ENCODE measurements around the gene LAMB3.

The LAMB3 gene

DNA sequence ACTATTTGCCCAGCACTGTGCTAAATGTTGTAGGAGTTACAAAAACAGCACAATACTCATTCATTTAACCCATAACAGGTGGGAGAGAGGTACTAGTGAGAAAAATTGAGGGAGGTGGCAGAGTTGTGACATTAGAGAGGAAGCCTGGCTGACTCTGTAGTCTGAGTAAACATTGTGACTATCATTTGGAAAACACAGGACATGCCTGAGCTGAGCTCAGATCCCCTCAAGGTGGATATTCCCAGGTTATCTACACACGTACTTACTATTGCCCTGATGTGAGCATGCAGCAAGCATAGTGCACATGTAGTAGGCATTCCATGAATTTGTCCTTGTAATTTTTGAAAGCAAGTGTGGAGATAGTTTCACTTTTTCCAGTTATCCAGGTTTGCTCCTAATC lies 57.8 kb downstream of the LAMB3 start:
- DNase-seq: no peak

DNA sequence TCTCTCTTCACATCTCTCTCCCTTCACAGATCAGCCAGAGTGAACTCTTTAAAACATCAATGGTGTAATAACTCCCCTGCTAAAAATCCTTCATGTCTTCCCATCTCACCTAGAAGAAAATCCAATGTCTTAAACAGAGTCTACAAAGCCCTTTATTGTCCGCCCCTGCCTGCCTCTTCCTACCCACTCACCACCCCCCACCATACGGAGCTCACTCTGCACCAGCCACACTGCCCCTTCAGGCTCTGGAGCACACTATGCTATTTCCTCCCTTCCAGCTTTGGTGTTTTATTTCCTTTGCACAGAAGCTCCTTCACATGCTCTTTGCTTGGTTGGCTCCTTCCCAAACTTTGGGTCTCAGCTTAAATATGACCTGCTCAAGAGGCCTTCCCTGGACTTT lies 58.5 kb downstream of the LAMB3 start:
- no peak for DNase-seq

DNA sequence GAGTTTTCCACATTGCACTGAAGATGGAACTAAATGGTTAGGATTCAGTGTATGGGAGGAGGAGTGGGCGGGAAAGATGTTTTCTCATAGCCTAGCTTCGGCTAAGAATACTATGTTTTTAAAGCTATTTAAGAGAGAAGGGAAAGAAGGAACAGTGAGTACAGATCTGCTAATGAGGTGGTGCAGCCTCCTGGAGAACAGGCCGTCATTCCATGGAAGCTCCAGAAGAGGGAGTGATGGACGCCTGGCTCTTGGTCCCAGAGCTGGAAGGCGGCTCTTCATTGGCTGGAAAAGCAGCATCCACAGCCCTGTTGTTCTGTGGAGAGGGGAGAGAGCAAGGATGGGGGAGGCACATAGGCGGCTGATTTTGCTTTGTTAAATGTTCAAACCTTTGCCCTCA lies 61.8 kb downstream of the LAMB3 start:
- no peak for DNase-seq

DNA sequence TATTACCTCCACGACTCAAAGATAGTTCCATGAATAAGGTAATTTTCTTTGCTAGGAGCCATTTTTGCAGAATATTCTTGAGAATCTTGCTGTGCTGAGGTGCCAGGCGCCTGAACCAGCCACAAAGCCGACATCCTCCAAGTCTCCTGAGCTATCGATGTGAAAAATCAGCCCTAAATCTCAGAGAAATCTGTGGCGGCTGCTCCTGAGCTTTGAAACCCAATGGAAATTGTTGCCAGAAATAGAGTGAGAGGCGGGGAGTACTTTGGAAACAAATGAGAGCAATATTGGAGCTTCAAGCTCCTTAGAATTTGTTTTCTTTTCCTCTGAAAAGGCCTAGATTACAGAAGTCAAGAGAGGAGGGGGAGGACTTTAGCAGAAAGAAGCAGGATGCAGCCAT lies 62.4 kb downstream of the LAMB3 start:
- no peak for DNase-seq

DNA sequence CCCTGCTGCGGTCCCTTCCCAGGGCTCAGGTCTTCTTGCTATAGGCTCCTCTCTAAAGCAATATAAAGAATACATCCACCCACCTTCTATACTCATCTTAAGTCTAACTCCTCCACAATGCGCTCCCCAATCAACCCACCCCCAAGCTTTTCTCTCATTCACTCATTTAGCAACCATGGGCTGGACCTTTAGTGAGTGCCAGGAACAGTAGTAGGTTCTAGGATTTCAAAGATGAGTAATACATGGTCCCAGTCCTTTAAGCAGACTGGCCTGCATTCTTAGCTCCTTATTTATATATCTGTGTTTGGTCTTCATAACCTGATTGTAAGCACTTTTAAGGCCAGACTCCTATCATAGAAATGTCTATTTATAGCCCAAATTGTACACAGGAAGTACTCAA lies 62.8 kb downstream of the LAMB3 start:
- DNase-seq: no peak

DNA sequence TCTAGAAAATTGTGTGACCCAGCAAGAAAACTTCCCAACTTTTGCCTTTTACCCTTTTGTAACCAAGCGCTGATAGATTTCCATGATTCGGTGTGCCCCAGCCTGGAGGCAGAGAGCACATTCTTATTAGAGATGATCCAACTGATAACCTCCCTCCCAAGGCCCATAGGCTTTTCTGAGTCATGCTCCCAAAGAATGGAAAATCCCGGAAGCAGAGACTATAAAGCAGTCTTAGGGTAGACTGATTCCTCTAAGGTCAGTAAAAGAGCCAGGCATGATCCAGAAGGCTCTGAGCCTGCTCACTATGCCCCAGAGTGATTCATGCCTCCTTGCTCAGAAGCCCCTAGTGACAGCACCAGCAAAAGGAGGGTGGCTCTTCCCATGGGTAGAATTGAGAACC lies 64.4 kb downstream of the LAMB3 start:
- DNase-seq: no peak

DNA sequence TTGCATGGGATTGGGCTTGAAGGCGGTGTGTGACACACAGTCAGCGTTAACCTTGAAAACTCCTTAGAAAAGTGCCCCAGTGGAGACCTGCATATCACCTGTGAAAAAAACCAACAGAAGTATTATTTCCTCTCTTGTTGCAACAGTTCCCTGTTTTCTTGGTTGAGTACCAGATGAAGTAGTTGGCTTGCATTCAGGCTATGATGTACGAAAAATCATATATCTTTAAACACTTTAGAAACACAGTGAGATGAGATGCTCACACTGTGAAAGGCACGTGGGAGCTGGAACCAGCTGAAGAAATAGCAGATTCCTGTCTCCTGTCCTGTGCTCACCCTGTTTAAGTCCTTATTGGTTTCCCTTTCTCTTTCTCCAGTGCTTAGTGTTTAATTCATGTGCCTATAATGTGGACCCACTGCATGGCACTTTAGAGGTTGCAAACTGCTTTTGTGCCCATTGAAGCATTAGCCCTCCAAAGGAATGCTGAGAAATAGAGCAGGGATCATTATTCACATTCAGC lies 65.9 kb downstream of the LAMB3 start:
- no peak for DNase-seq

DNA sequence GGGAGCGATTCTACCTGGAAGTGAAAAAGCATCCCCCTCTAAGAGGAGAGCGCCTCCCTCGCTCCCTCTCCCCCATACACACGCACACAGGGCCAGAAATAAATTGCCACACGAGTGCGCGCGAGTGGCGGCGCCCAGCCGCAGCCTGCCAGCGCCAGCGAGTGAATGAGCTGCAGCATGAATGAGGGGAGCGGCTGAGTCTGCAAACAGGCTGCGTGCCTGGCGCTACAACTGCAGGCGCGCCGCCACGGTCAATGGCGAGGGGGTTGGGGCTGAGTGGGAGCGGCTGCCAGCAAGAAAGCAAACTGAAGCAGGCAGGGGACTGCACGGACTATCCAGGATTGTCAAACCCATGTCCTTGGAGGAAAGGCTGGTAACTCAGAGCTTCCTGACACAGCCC lies 66.6 kb downstream of the LAMB3 start:
- peak; percentile 53 for DNase-seq

DNA sequence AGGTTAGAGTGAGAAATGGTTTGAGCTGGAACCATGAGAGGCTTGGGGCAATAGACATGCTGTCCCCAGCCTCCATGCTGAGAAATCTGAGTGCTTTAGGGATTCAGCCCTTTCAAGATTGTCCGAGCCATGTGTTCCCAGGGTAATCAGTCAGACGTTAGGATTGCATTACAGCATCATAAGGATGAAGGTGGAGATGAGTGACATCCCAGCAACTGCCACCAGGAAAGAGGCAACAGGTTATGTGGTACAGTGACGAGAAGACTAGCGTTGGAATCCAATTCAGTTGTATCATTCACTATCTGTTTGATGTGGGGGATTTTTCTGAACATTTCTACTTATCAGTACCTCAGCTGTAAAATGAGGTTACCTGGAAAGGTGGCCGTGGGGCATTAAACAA lies 67.0 kb downstream of the LAMB3 start:
- no peak for DNase-seq

DNA sequence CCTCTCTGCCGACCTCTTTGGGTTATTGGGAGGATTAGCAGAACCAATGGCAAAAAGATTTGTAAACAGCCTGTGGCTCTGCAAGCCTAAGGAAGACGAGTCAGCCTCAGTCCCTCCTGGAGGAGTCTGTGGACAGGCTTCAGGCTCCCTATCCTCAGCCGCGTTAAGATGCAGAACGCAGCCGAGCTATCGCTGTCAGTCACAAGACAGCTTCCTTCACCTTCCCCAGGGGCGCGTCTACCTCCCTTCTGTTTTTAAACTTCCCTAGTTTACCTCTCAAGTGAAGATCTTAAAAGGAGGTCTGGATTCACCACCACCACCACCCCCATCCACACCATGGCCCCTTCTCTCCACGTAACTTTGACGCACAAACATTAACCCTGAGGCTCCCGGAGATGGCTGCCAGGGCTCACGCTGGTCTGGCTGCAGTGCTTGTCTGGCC lies 68.0 kb downstream of the LAMB3 start:
- no peak for DNase-seq

DNA sequence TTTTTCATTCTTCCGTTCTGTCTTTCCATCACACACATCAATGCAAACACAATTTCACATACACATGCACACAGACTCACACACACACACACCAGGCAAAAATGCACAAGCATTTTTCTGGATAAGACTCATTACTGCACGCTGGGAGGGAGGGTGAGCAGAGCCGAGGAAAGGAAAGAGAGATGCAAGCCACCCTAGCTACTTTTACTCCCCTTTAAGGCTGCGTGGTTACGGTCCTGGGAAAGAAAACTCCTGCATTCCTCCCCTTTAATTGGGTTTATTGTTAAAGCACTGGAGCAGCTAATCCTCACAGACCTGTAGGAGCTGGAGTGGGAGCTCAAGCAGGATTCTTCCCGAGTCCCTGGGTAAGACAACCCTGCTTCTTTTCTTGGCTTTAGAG lies 68.8 kb downstream of the LAMB3 start, which contains the start of gene CAMK1G:
TSS of gene CAMK1G (plus strand) at position 307 of the 400 bp plus-strand sequence. CDS start 11,270 bp downstream, outside the sequence.
- DNase-seq: no peak

DNA sequence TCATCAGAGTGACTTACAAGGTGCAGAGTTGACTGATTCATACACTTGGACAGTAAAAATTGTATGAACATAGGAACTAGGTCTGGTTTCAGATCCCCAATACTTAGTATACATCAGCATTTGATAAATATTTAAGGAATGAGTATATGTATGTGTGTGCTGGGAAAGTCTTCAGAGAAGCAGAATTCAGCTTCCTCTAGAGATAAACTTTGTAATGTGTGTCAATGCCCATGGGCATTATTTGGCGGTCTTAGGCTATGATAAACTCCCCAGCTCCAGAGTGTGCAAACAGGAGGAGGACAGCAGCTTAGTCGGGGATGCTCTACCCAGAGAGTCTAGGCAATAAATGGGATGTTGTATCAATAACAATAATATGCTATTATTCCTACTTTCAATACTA lies 71.6 kb downstream of the LAMB3 start:
- no peak for DNase-seq

DNA sequence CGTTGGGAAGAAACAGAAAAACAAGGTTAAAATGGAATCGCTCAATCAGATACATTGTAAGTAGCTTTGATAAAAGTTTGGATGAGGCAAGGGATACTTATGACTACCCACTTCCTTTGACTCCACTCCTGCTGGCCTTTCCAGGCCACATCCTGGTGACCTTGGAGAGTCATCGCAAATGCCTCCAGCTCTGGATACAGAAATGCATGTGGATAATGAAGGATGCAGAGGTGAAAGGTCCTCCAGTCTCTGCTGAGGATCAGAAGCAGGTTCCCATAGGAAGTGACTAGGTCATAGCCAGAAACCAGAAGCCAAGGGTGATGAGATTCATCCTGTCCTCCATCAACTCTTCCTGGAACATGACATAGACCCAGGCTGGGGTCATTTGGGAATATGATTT lies 74.9 kb downstream of the LAMB3 start:
- no peak for DNase-seq

DNA sequence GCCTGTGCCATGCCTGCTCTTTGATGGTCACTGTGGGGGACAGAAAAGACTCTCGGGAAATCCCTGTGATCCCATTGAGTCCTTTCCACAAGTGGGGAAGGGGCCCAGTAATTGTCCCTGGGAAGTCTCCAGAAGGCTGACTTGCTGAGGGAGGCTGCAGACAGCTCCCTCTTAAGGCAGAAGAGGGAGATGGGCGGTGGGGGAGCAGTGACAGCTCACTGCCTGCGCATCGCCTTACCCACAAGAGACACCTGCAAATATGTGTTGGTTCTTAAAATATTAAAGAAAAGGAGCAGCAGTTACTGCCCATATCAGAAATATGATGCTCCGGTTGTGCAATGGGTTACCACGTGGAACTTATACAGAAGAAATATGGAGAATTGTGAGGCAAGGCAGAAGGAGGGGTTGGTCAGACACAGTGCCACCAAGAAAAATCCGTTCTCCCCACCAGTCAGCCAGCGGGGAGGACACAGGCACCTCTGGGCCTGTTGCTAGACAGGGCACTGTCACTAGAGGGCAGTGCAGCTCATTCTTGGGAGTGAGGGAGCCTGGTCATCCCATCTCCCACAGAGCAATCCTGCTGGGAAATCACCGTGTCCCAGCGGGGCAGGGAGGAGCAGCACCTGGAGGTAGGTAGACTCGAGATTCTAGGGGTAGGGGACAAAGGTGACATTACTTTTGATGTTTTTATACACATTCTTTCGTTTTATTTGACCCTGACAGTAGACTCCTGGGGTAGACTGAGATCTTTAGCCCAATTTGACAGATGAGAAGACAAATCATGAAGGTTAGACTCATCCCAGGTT lies 75.6 kb downstream of the LAMB3 start:
- DNase-seq: peak; percentile 75

DNA sequence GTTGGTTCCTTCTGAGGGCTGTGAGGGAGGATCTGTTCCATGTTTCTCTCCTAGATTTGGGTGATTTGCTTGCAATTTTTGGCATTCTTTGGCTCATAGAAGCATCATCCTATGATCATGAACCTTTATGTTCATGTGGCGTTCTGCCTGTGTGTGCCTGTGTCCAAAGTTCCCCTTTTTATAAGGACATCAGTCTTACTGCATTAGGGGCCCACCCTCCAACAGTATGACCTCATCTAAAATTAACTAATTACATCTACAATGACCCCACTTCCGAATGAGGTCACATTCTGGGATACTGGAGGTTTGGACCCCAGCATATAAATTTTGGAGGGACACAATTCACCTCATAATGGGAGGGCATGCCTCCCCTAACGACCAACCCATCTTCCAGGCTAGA lies 81.5 kb downstream of the LAMB3 start:
- no peak for DNase-seq

DNA sequence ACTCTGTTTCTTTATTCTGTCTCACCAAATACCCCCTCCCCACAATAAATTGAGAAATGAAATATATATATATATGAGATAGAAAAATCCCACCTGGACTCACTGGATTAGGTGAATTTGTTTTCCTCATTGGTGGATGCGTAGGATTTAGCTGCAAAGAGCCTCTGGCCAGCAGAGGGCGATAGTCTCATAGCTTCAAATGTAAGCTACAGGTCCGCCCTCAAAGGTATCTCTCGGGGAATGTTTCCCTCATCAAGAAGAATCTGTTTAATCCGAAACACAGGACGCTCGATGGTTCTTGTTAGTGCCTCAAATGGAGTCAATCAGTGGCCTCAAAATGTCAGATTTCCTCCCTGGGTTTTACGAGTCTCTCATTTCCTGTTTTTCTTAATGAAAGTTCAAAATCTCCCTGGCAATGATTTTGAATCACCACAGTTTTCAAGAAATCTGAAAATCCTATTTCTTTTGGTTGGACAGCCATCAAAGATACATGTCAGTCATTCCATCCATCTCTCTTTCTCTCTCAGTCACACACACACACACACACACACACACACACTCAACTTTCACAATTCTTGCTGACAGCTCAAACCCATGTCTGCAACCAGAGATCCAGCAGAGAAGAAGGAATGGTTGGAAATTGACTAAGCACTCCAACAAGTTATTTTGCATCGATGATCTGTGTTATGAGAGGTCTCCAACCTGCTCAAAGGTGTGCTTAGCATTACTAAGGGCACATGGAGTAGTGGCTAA lies 82.6 kb downstream of the LAMB3 start:
- DNase-seq: peak; percentile 85

DNA sequence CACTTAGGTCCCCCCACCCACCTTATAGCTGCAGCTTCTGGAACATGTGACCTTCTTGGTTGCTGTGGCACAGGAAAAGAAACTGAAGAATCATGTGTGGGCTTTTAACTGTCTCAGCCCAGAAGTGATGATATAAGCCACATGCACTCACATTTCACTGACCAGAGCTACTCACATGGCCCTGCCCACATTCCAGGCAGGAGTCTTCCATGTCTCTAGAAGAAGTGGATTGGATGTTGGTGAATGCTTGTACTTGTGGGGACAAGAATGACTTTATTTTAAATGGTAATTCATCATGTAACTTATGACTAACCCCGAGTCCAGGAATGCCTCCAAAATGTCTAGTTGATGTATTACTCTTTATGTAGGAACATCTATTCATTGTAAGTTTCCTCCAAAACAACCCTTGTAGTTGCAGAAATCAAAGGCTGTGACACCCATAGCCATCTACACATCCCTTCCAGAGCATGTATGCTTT lies 84.5 kb downstream of the LAMB3 start:
- no peak for DNase-seq

DNA sequence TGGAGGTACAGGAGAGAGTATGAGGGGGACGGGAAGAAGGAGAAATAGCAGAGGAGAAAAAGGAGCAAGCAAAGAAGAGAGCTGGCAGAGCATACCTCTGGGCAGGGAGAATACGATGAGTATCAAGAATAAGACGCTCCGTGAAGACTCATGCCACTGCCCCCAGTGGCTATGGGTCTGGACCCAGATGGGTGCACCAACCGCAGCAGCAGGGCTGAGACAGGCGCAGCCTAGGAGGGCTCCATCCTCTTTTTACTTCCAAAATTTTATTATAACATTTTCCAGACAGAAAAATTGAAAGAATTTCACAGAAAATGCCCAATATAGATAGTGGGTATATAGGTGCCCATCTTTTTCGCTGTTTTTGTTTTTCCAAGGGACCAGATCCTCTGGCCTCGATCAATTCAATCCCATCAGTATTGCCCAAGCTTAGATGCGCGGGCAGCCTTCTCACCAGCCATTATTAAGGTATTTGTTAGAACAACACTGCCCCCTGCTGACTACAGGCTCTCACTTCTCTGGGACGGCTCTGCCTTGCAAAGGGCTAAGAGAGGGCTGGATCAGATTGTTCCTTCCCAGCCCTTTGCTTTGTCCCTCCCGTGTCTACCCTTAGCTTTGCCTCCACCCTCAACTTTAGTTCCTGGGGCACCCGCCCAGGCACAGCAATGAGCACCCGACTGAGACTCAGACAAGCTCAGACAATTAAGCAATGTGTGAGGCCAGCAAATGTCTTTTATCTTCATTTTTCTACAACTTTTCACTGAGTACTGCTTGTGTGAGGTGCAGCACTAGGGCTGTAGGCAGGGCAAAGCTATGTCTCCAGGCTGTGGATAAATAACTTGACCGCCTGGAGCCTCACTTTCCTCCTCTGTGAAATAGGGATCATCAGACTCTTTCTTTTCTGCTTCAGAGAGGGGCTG lies 86.2 kb downstream of the LAMB3 start:
- DNase-seq: peak; percentile 92

Measured in hematopoietic multipotent progenitor cell treated with erythropoietin and hydrocortisone succinate and interleukin-3 and kit ligand, for 4 days (in vitro differentiated cells).